NB4 (cell line): Measurements from ENCODE around the gene TMEM131L.
"Not testable (repeated sequence)": the region's sequence is repeated elsewhere in the genome, so short reads cannot be mapped to it uniquely, and the experiment has no call there.

Source experiments
- DNase-seq: peaks from one replicate; pipeline ENCODE4 v3.0.0; 2010; ENCODE audit warnings: low read depth
- H3K4me3 ChIP-seq: one replicate; pipeline ENCODE4 v1.5.1; 2011; ENCODE audit warnings: mild to moderate bottlenecking, low read depth, low read length, moderate library complexity
- CTCF ChIP-seq: IDR thresholded peaks from one replicate; pipeline ENCODE4 v1.5.1; 2012; ENCODE audit warnings: low read depth, low read length
- MAX ChIP-seq: IDR thresholded peaks from 2 replicates; pipeline ENCODE4 v1.6.1; 2011; ENCODE audit warnings: low read depth, low read length
- MYC ChIP-seq: IDR thresholded peaks from 2 replicates; pipeline ENCODE4 v1.6.1; 2011; ENCODE audit warnings: low read depth, low read length
- POLR2A ChIP-seq: IDR thresholded peaks from 2 replicates; pipeline ENCODE4 v1.6.1; 2011; ENCODE audit warnings: mild to moderate bottlenecking; ENCODE audit not compliant: insufficient read length; ENCODE audit errors: extremely low read depth

The TMEM131L gene

GRCh38 chr4:153603258-153603657 lies 137.1 kb downstream of the TMEM131L start:
- DNase-seq = no peak
- H3K4me3 ChIP-seq = no peak overlapping the region
- TF ChIP-seq MYC (no peak), CTCF (no peak), POLR2A (no peak), MAX (no peak)

GRCh38 chr4:153603835-153604234 lies 137.7 kb downstream of the TMEM131L start:
- TF ChIP-seq POLR2A (no peak), MYC (no peak), CTCF (no peak), MAX (no peak)
- H3K4me3 ChIP-seq = no peak overlapping the region
- no peak for DNase-seq

GRCh38 chr4:153609070-153609469 lies 142.9 kb downstream of the TMEM131L start:
- peak; percentile 25 for DNase-seq
- H3K4me3 ChIP-seq = not testable (repeated sequence)

- no peak for DNase-seq
- no peak for TF ChIP-seq MYC
- no peak for TF ChIP-seq POLR2A
- no peak for TF ChIP-seq CTCF
- TF ChIP-seq MAX = no peak
- no peak overlapping the region for H3K4me3 ChIP-seq
Measured at GRCh38 chr4:153610623-153611376, 144.6 kb downstream of the TMEM131L start.

- no peak for DNase-seq
- TF ChIP-seq MYC = no peak
- no peak for TF ChIP-seq MAX
- no peak for TF ChIP-seq POLR2A
- no peak for TF ChIP-seq CTCF
- H3K4me3 ChIP-seq = no peak overlapping the region
Measured at GRCh38 chr4:153611679-153612078, 145.5 kb downstream of the TMEM131L start.

- no peak overlapping the region for H3K4me3 ChIP-seq
- TF ChIP-seq CTCF (no peak), POLR2A (no peak), MYC (no peak), MAX (no peak)
- no peak for DNase-seq
Measured at GRCh38 chr4:153612878-153613277, 146.7 kb downstream of the TMEM131L start.
